Measurements from ENCODE around the gene BICC1. TPM values are rescaled to one million over a fixed set of nuclear protein-coding genes. Genes with fewer than 3 reads are reported as not detected.

Gene BICC1
- total and polyA plus RNA-seq, 2 of the 4 experiments (the other 2 are of a cell fraction) = 5.7 to 42.5 TPM

- H2AK5ac ChIP-seq (ENCODE audit: low read depth, low read length) = no peak overlapping the region
- intact Hi-C loops (cut with micrococcal nuclease) (no loop called here), dilution Hi-C loops (cut with HindIII; ENCODE audit: low sequenced_read_pairs, unreplicated experiment) (no loop called here), in situ Hi-C loops (cut with MboI; ENCODE audit: low sequenced_read_pairs) (no loop called here)
- H4K8ac ChIP-seq (ENCODE audit: low read depth in 2 of 2, low read length in 2 of 2) = no peak overlapping the region
- TF ChIP-seq CTCF (conservative IDR thresholded peaks at IDR 0.05; ENCODE audit: low read depth, low read length) (0 out of 2 replicates have a peak, but pooled peaks have one; percentile 0), RAD21 (IDR thresholded peaks at IDR 0.05; ENCODE audit: low read length) (no peak)
- H3K14ac ChIP-seq (replicated peaks; ENCODE audit: low read depth, low read length) = no peak overlapping the region
- BruUV-seq (replicated peaks) = no TSS peak
- H3K4me1 ChIP-seq (ENCODE audit: control insufficient read depth, insufficient read depth, low read length) = no peaks in the 10 kb centered on the region; the same call in 1 of the 2 replicates
- H3K4ac ChIP-seq (ENCODE audit: low read depth, low read length) = no peak overlapping the region
- WGBS, 2 experiments (ENCODE audit: extremely low coverage in 2 of 2, insufficient read length in 1 of 2) = no CpG with 5 or more reads among the region's 2 CpGs
- H3K9ac ChIP-seq (ENCODE audit: low read depth, low read length) = no peak overlapping the region
- ChIA-PET POLR2A (ENCODE audit: unreplicated experiment) (no interaction called here), CTCF (interaction anchor here (0.7 kb wide), 1 partner anchor 101 kb away, joined by 3 read pairs; no protein-coding TSS in a partner anchor)
- no peak overlapping the region for H3K27ac ChIP-seq (ENCODE audit: insufficient read depth, low read length)
- no peak overlapping the region for H3K4me2 ChIP-seq (ENCODE audit: low read depth, low read length)
- no peaks in the 10 kb centered on the region for H3K9me3 ChIP-seq (ENCODE audit: control insufficient read depth, insufficient read depth, low read length)
- no peak for ATAC-seq (ENCODE audit: low read depth)
- H4K20me1 ChIP-seq (ENCODE audit: insufficient read depth, low read length) = no peaks in the 10 kb centered on the region; the same call in 1 of the 2 replicates
- H4K5ac ChIP-seq (ENCODE audit: low read depth, low read length) = no peak overlapping the region
- H3K9me1 ChIP-seq (ENCODE audit: insufficient read depth, low read length) = peaks cover 5% of the 10 kb centered on the region; the same call in 1 of the 2 replicates
- no peak overlapping the region for H2AK9ac ChIP-seq (replicated peaks; ENCODE audit: low read depth, low read length, poor library complexity)
- H3K79me1 ChIP-seq (ENCODE audit: low read depth in 1 of 2, low read length in 2 of 2) = peaks cover 12 to 21% of the 10 kb centered on the region in 2 experiments
- H3K27me3 ChIP-seq (ENCODE audit: control insufficient read depth, insufficient read depth, low read length) = no peaks in the 10 kb centered on the region
- H3K18ac ChIP-seq (ENCODE audit: low read depth, low read length) = no peak overlapping the region
- H2BK20ac ChIP-seq (ENCODE audit: low read depth, low read length) = no peak overlapping the region
- no peak overlapping the region for H3K4me3 ChIP-seq (ENCODE audit: insufficient read depth, low read depth, low read length)
- H3K36me3 ChIP-seq (ENCODE audit: control insufficient read depth, insufficient read depth, low read length) = no peaks in the 10 kb centered on the region
- no peak overlapping the region for H2AFZ ChIP-seq (replicated peaks; ENCODE audit: low read length, poor library complexity)
- H4K91ac ChIP-seq (ENCODE audit: insufficient read depth, low read depth, low read length) = no peak overlapping the region
- no peak overlapping the region for H3K56ac ChIP-seq (ENCODE audit: extremely low read depth, insufficient read depth, low read length)
- no peak overlapping the region for H2BK5ac ChIP-seq (ENCODE audit: low read depth, low read length, poor library complexity, severe bottlenecking)
- H2BK120ac ChIP-seq (ENCODE audit: low read depth, low read length) = no peak overlapping the region
- H3K23ac ChIP-seq (ENCODE audit: low read depth, low read length) = no peak overlapping the region
- H2BK15ac ChIP-seq (ENCODE audit: low read depth, low read length) = no peak overlapping the region
- no peak for DNase-seq
Measured at GRCh38 chr10:58631715-58632114, 119.0 kb downstream of the BICC1 start.

Data from IMR-90 (cell line).